ENCODE results near the gene CCDC93.

Gene CCDC93

GRCh38 chr2:118058951-118059350 is 45.1 kb upstream of the CCDC93 start:
- CTCF ChIA-PET, result interaction anchor here (3.4 to 13.9 kb wide), 3 partner anchors 11 to 55 kb away, joined by 19 to 235 read pairs (median 50); no protein-coding TSS in a partner anchor
- DNase-seq (ENCODE audit: low read depth, low spot score), result no peak
- POLR2A ChIA-PET, result interaction anchor here (1.8 kb wide), 1 partner anchor 11 kb away, joined by 9 read pairs; no protein-coding TSS in a partner anchor
- TF ChIP-seq CTCF (IDR thresholded peaks at IDR 0.05; ENCODE audit: insufficient read depth, low read length, missing control alignments), result no peak
- H3K4me3 ChIP-seq (ENCODE audit: low read depth, low read length), result no peak overlapping the region

GRCh38 chr2:118056801-118057200 is 42.9 kb upstream of the CCDC93 start:
- no peak overlapping the region for H3K4me3 ChIP-seq (ENCODE audit: low read depth, low read length)
- ChIA-PET POLR2A (no interaction called here), CTCF (interaction anchor here (13.9 kb wide), 1 partner anchor 8 kb away, joined by 235 read pairs; no protein-coding TSS in a partner anchor)
- no peak for TF ChIP-seq CTCF (IDR thresholded peaks at IDR 0.05; ENCODE audit: insufficient read depth, low read length, missing control alignments)
- DNase-seq (ENCODE audit: low read depth, low spot score), result no peak

- no peak for TF ChIP-seq CTCF (IDR thresholded peaks at IDR 0.05; ENCODE audit: insufficient read depth, low read length, missing control alignments)
- DNase-seq (ENCODE audit: low read depth, low spot score), result no peak
- CTCF ChIA-PET, result interaction anchor here (13.9 kb wide), 1 partner anchor 8 kb away, joined by 235 read pairs; no protein-coding TSS in a partner anchor
- POLR2A ChIA-PET, result no interaction called here
- no peak overlapping the region for H3K4me3 ChIP-seq (ENCODE audit: low read depth, low read length)
These were observed 42.3 kb upstream of the CCDC93 start for GRCh38 chr2:118056165-118056534.

- no peak for TF ChIP-seq CTCF (IDR thresholded peaks at IDR 0.05; ENCODE audit: insufficient read depth, low read length, missing control alignments)
- DNase-seq (ENCODE audit: low read depth, low spot score), result no peak
- ChIA-PET CTCF (interaction anchor here (13.9 kb wide), 1 partner anchor 7 kb away, joined by 235 read pairs; no protein-coding TSS in a partner anchor), POLR2A (no interaction called here)
- no peak overlapping the region for H3K4me3 ChIP-seq (ENCODE audit: low read depth, low read length)
These were observed 41.8 kb upstream of the CCDC93 start for GRCh38 chr2:118055512-118056164.

- POLR2A ChIA-PET, result no interaction called here
- TF ChIP-seq CTCF (IDR thresholded peaks at IDR 0.05; ENCODE audit: insufficient read depth, low read length, missing control alignments), result no peak
- no peak for DNase-seq (ENCODE audit: low read depth, low spot score)
- no peak overlapping the region for H3K4me3 ChIP-seq (ENCODE audit: low read depth, low read length)
- CTCF ChIA-PET, result interaction anchor here (0.7 to 5.0 kb wide), 4 partner anchors 8 to 22 kb away, joined by 3 to 18 read pairs (median 4); no protein-coding TSS in a partner anchor
These were observed 40.5 kb upstream of the CCDC93 start for GRCh38 chr2:118054213-118055008.

- DNase-seq (ENCODE audit: low read depth, low spot score), result no peak
- TF ChIP-seq CTCF (IDR thresholded peaks at IDR 0.05; ENCODE audit: insufficient read depth, low read length, missing control alignments), result no peak
- ChIA-PET CTCF (interaction anchor here (0.7 to 10.3 kb wide), 4 partner anchors 9 to 21 kb away, joined by 3 to 235 read pairs (median 11); no protein-coding TSS in a partner anchor), POLR2A (no interaction called here)
- no peak overlapping the region for H3K4me3 ChIP-seq (ENCODE audit: low read depth, low read length)
These were observed 39.8 kb upstream of the CCDC93 start for GRCh38 chr2:118053681-118054080.

Measured in AG04449 (cell line).